HCT116 (cell line): ENCODE measurements around the gene SENP1. TPM values are rescaled to one million over a fixed set of nuclear protein-coding genes. Genes with fewer than 3 reads are reported as not detected.

ENCODE experiments used
- ATAC-seq: fragments of 200-7000 bp; cut with Tn5 transposase; 2 replicates; pipeline ENCODE4 v1.9.1; 2020; ENCODE audit warnings: mild to moderate bottlenecking, moderate library complexity
- BruUV-seq: library from RNA; stranded (reverse); fragments of 400-500 nt; replicated peaks from 2 replicates; lab custom pipeline; 2021; lab: Mats Ljungman, UMichigan
- CTCF ChIA-PET: fragments of 300-600 bp; sonication (Branson Sonifier 250); formaldehyde crosslinking; loops from one replicate; lab custom pipeline; 2021; ENCODE audit warnings: antibody characterized with exemption; lab: Charles Lee
- POLR2A ChIA-PET: fragments of 300-600, 350-600 bp; sonication (Branson Sonifier 250); formaldehyde crosslinking; loops from one replicate; lab custom pipeline; 2021; ENCODE audit warnings: antibody characterized with exemption; lab: Charles Lee
- RAD21 ChIA-PET, 2 experiments: fragments of 300-600 bp; sonication (Branson Sonifier 250); formaldehyde crosslinking; loops; one replicate each; lab custom pipeline; 2023; ENCODE audit warnings: low total read pairs in 2 of 2; ENCODE audit not compliant: uncharacterized antibody in 2 of 2, unreplicated experiment in 2 of 2, low non-redundant PET in 1 of 2; lab: Charles Lee
- DNase-seq: peaks from one replicate; pipeline ENCODE4 v3.0.0-alpha.2; 2010; ENCODE audit warnings: low read depth, low spot score
- H2AFZ ChIP-seq: fragments of 200-600 bp; shearing (Covaris generic), sonication (generic); 2 replicates; pipeline ENCODE4 v1.6.1; 2017; ENCODE audit warnings: low read depth, mixed run types, mixed read lengths, antibody characterized with exemption, low read length; ENCODE audit not compliant: poor library complexity, severe bottlenecking
- H3K27ac ChIP-seq: 2 replicates; pipeline ENCODE4 v1.5.1; 2012; ENCODE audit warnings: low read depth, low read length
- H3K27me3 ChIP-seq: fragments of 200-600 bp; sonication (generic); 2 replicates; pipeline ENCODE4 v1.6.1; 2016; ENCODE audit warnings: mixed run types, low read length, mixed read lengths; ENCODE audit not compliant: insufficient read depth
- H3K36me3 ChIP-seq, 2 experiments: fragments of 200-500 bp in 1 of 2; fragments of 200-600 bp in 1 of 2; sonication (Bioruptor generic) in 1 of 2; sonication (generic) in 1 of 2; 2 replicates each; pipeline versions ENCODE4 v1.5.1 to v1.6.1; 2014 to 2016; ENCODE audit warnings: low read length in 2 of 2, inconsistent platforms in 1 of 2, mixed read lengths in 1 of 2, mixed run types in 1 of 2; ENCODE audit not compliant: insufficient read depth in 2 of 2, control insufficient read depth in 1 of 2
- H3K4me1 ChIP-seq, 2 experiments: fragments of 200-600 bp in 1 of 2; sonication (generic) in 1 of 2; 2 replicates each; pipeline versions ENCODE4 v1.5.1 to v1.6.1; 2012 to 2017; ENCODE audit warnings: low read length in 2 of 2, inconsistent platforms in 1 of 2, mild to moderate bottlenecking in 1 of 2, mixed read lengths in 1 of 2, mixed run types in 1 of 2, moderate library complexity in 1 of 2; ENCODE audit not compliant: insufficient read depth in 2 of 2, control insufficient read depth in 1 of 2
- H3K4me2 ChIP-seq: fragments of 200-600 bp; sonication (generic); 2 replicates; pipeline ENCODE4 v1.6.1; 2017; ENCODE audit warnings: mixed run types, low read length, mixed read lengths
- H3K4me3 ChIP-seq, 2 experiments: fragments of 200-600 bp in 1 of 2; sonication (generic) in 1 of 2; replicated peaks in 1 of 2; 2 replicates each; pipeline ENCODE4 v1.5.1; 2011 to 2016; ENCODE audit warnings: low read length in 2 of 2, control low read depth in 1 of 2, low read depth in 1 of 2, mild to moderate bottlenecking in 1 of 2, mixed read lengths in 1 of 2, mixed run types in 1 of 2
- H3K79me2 ChIP-seq: fragments of 200-600 bp; sonication (generic); 2 replicates; pipeline ENCODE4 v1.6.1; 2017; ENCODE audit warnings: mild to moderate bottlenecking, mixed run types, low read length, moderate library complexity, mixed read lengths; ENCODE audit not compliant: insufficient read depth
- H3K9ac ChIP-seq: fragments of 200-600 bp; sonication (generic); 2 replicates; pipeline ENCODE4 v1.6.1; 2016; ENCODE audit warnings: low read length, mixed read lengths
- H3K9me2 ChIP-seq: fragments of 200-600 bp; sonication (generic), shearing (Covaris generic); 2 replicates; pipeline ENCODE4 v1.6.1; 2017; ENCODE audit warnings: mixed run types, mild to moderate bottlenecking, moderate library complexity; ENCODE audit not compliant: insufficient read depth
- H3K9me3 ChIP-seq, 2 experiments: fragments of 200-500 bp in 1 of 2; fragments of 200-600 bp in 1 of 2; sonication (Bioruptor generic) in 1 of 2; sonication (generic) in 1 of 2; 2 replicates each; pipeline ENCODE4 v1.6.1; 2014 to 2017; ENCODE audit warnings: low read length in 2 of 2, mixed read lengths in 2 of 2, inconsistent platforms in 1 of 2, low read depth in 1 of 2, mild to moderate bottlenecking in 1 of 2, mixed run types in 1 of 2, moderate library complexity in 1 of 2; ENCODE audit not compliant: control insufficient read depth in 1 of 2, insufficient read depth in 1 of 2
- H4K20me1 ChIP-seq: fragments of 200-600 bp; sonication (generic), shearing (Covaris generic); 2 replicates; pipeline ENCODE4 v1.6.1; 2017; ENCODE audit warnings: mixed run types, mild to moderate bottlenecking, moderate library complexity; ENCODE audit not compliant: insufficient read depth
- CEBPB ChIP-seq: IDR thresholded peaks from 2 replicates; pipeline ENCODE4 v1.6.1; 2012; ENCODE audit warnings: low read depth
- ELF1 ChIP-seq: IDR thresholded peaks from 2 replicates; pipeline ENCODE4 v1.6.1; 2012; ENCODE audit warnings: low read depth, borderline replicate concordance
- EZH2phosphoT487 ChIP-seq: fragments of 200-600 bp; IDR thresholded peaks from 2 replicates; pipeline ENCODE4 v1.6.1; 2018; ENCODE audit warnings: antibody characterized with exemption, borderline replicate concordance
- POLR2AphosphoS5 ChIP-seq: IDR thresholded peaks from 2 replicates; pipeline ENCODE4 v1.6.1; 2011; ENCODE audit warnings: mild to moderate bottlenecking, low read depth, low read length, moderate library complexity
- REST ChIP-seq: IDR thresholded peaks from 2 replicates; pipeline ENCODE4 v1.6.1; 2012; ENCODE audit warnings: low read depth
- intact Hi-C: fragments of 100-400 bp; cut with micrococcal nuclease; formaldehyde crosslinking; loops from 2 replicates; pipeline ENCODE4 v1.10.0; 2022
- total RNA-seq: library from RNA; stranded (reverse); gene quantifications from one replicate; pipeline ENCODE4 v1.2.1, GENCODE V29; 2021; ENCODE audit not compliant: unreplicated experiment

Gene SENP1
- total RNA-seq, 1 experiment from 2014 or later, result 17.7 TPM

GRCh38 chr12:48122065-48122834, 16.4 kb upstream of the SENP1 start:
- no peak overlapping the region for H3K4me2 ChIP-seq
- H3K9me2 ChIP-seq, result no peaks in the 10 kb centered on the region
- BruUV-seq, result no TSS peak
- intact Hi-C loops, result no loop called here
- H3K9me3 ChIP-seq, result no peaks in the 10 kb centered on the region
- H3K4me3 ChIP-seq, result no peak overlapping the region
- ATAC-seq (no peak), DNase-seq (no peak)
- CTCF ChIA-PET, result no interaction called here
- H4K20me1 ChIP-seq, result no peaks in the 10 kb centered on the region
- H3K27ac ChIP-seq, result no peak overlapping the region
- 0 out of 2 replicates have a peak, but pooled peaks cover 2% of the 10 kb centered on the region for H3K27me3 ChIP-seq
- peaks cover 33% of the 10 kb centered on the region for H3K79me2 ChIP-seq
- peaks cover 12 to 17% of the 10 kb centered on the region in 2 experiments for H3K4me1 ChIP-seq
- H3K9ac ChIP-seq, result no peak overlapping the region
- TF ChIP-seq ELF1 (no peak), EZH2phosphoT487 (no peak), POLR2AphosphoS5 (no peak), CEBPB (no peak), REST (no peak)
- peaks cover 29 to 33% of the 10 kb centered on the region in 2 experiments for H3K36me3 ChIP-seq
- POLR2A ChIA-PET, result no interaction called here
- RAD21 ChIA-PET, result no interaction called here
- no peak overlapping the region for H2AFZ ChIP-seq
